Sigmoid colon (tissue), 3 donors: Measurements from ENCODE around the gene ARNT2.

ENCODE experiments used
- CTCF ChIP-seq, 4 experiments: fragments of 450-650 bp in 3 of 4; fragments of 200-600 bp in 1 of 4; IDR thresholded peaks; one replicate each; pipeline ENCODE4 v1.5.1; 2016 to 2019; ENCODE audit warnings: antibody characterized with exemption in 4 of 4, mild to moderate bottlenecking in 3 of 4, moderate library complexity in 2 of 4
- POLR2A ChIP-seq, 2 donors: fragments of 450-650 bp; IDR thresholded peaks; one replicate each; pipeline ENCODE4 v1.6.1; 2016; ENCODE audit warnings: antibody characterized with exemption in 2 of 2, mild to moderate bottlenecking in 2 of 2, moderate library complexity in 2 of 2

- no peak for TF ChIP-seq POLR2A (IDR thresholded peaks at IDR 0.05)
- TF ChIP-seq CTCF (IDR thresholded peaks at IDR 0.05): peak; percentile 68 to 89 (median 88)
Measured at GRCh38 chr15:80455668-80456442, 51.7 kb downstream of the ARNT2 start.
